ENCODE data around the gene THSD7A.

GRCh38 chr7:11491811-11492210 is 340.2 kb downstream of the THSD7A start:
- TF ChIP-seq POLR2A (IDR thresholded peaks at IDR 0.05), result no peak
- no peak for TF ChIP-seq CTCF (IDR thresholded peaks at IDR 0.05)

Measured in lower leg skin (tissue), 3 donors.